HG03469 (cell line): ENCODE results near the gene SSC5D.

Experiments
- ATAC-seq: cut with Tn5 transposase; IDR thresholded peaks from one replicate; pipeline ENCODE4 v1.9.1; 2021; ENCODE audit warnings: mild to moderate bottlenecking, moderate library complexity, moderate number of reproducible peaks; ENCODE audit not compliant: unreplicated experiment

Gene SSC5D

DNA sequence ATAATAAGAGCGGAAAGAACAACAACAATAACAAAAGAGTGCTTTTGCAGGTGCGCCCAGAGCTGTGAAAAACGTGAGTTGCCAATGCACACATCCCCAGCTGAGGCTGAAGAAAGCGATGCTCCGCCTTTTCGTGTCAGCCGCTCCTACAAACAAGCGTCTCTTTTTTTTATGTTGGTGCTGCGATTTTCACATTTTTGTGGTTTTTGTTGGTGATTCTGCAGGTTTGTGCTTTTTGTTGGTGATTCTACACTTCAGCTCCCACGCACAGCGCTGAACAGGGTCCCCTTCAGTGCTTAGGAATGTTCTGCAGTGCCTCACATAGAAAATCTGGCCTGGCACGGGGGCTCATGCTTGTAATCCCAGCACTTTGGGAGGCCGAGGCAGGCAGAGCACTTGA, 64.4 kb downstream of the SSC5D start:
- no peak for ATAC-seq

DNA sequence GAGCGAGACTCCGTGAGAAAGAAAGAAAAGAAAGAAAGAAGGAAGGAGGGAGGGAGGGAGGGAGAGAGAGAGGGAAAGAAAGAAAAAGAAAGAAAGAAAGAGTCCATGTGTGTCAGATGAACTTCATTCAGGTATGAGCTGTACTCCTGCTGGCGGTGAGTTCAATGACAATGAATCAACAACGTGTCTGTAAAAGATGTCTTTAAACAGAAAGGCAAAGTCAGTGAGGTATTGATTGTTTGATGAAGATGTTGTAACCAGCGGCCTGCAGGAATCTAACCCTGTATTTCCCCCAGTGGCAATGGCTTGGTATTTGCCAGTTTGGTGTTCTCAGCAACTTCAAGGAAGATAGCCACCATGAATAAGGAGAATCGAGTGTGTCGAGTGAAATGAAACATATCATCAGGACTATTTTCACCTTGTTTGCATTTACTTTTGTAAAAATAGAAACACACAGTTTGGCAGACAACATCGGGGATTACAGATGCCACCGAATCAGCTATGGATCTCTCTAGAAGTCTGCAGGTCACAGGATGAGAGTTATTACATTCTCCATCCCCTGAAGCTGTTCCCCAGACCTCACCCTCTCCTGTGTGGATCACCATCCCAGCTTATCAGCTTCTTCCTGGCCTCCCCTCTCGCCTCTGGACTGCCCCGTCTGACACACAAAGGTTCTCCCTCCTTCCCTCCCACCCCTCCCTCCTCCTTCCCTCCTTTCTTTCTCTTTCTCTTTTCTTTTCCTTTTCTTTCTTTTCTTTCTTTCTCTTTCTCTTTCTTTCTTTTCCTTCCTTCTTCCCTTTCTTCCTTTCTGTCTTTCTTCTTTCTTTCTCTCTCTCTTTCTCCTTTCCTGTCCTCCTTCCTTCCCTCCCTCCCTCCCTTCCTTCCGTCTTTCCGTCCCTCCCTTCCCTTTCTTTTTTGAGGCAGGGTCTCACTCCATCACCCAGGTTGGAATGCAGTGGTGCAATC, 65.3 kb downstream of the SSC5D start:
- no peak for ATAC-seq

DNA sequence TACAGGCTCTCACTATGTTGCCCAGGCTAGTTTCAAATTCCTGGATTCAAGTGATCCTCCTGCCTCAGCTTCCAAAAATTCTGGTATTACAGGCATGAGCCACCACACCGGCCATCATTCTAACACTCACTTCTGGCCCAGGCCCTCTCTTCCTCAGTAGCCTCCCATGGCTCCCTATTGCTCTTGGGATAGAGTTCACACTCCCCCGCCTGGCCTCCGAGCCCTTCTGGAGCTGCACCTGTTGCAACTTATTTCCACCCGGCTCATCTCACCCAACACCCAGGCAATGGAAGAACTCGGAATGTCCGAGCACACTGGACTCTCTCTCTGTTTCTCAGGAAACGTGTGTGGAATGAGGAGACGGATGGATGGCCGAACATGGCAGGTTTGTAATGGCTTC, 66.1 kb downstream of the SSC5D start:
- ATAC-seq: no peak

DNA sequence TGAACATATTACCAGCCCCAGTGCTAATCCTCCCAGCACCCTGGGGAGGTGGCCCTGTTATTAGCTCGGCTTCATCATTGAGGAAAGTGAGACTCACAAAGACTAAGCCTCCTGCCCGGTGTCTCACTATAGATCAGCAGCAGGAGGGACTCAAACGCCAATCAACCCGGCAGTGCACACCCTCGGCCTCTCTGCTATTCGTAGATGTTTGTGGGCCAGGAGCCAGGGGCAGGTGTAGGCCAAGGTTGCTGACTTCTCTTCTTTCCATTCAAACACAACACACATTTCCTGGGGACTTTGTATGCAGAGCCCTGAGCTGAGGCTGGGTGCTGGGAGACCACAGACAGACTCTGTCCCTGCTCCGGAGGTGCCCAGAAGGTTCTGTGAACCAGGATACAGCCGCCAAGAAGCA, 66.5 kb downstream of the SSC5D start:
- no peak for ATAC-seq

DNA sequence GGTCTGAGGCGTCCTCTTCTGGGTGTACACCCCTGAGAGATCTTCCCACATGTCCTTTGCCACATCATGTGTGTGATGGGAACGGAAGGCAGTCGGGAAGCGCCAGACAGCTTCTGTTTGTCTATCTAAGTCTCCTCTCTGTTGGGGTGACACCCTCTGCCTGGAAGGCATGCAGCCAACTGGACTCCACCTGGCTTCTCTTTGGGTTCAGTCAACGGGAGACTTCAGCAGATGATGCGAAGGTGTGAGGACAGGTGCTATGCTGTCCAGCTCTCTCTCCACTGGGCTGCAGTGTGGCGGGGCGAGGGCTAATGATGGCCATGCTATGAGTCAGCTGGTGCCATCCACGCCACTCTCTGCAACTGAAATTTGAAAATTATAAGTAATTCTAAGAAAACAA, 71.4 kb downstream of the SSC5D start:
- no peak for ATAC-seq

DNA sequence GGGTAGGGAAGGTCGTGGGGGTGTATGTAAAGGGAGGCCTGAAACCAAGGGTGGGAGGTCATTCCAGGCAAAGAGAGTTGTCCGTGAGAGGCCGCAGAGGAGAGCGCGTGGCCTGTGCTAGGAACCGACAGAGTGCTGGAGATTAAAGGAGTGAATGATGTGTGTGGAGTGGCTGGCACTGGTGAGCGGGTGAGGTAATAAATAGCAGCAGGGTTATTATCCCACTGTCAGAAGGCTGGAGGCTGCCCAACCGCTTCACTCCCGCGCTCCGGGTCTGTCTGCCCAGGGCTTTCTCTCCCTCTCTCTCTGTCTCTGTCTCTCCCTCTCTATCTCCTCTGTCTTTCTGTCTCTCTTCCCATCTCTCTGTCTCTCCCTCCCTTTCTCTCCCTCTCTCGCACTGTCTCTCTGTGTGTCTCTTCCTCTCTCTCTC, 75.0 kb downstream of the SSC5D start:
- no peak for ATAC-seq

DNA sequence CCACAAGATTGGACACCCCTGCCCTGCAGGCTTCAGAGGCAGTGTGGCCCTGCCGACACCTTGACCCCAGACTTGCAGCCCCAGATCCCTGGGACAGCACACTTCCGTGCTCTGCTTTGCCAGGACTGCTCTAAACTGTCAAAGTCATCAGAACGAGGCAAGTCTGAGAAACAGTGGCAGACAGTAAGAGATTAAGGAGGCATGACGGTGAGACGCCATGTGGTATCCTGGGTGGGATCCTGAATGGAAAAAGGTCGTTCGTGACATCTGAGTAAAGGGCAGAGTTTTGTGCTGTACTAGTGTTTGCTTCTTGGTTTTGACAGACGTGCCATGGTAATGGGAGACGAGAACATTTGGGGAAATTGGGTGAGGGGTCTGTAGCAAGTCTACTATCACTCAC, 78.6 kb downstream of the SSC5D start:
- no peak for ATAC-seq

DNA sequence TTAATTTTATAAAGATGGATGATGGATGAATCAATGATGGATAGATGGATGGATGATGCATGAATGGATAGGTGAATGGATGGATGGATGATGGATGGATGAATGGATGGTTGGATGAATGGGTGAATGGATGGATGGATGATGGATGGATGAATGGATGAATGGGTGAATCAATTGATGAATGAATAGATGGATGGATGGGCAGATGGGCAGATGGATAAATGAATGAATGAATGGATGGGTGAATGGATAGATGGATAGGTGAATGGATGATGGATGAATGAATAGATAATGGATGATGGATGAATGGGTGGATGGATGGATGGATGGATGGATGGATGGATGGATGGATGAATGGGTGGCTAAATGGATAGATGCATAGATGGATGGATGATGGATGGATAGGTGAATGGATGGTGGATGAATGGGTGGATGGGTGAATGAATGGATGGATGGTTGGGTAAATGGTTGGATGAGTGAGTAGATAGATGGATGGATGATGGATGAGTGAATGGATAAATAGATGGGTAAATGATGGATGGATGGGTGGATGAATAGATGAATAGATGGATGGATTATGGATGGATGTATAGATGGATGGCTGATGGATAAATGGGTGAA, 79.6 kb downstream of the SSC5D start:
- no peak for ATAC-seq
